Measurements from ENCODE around the gene ACSM6. TPM values are rescaled to one million over a fixed set of nuclear protein-coding genes. Genes with fewer than 3 reads are reported as not detected.

Gene ACSM6
- total RNA-seq, 1 experiment from 2014 or later: not detected

DNA sequence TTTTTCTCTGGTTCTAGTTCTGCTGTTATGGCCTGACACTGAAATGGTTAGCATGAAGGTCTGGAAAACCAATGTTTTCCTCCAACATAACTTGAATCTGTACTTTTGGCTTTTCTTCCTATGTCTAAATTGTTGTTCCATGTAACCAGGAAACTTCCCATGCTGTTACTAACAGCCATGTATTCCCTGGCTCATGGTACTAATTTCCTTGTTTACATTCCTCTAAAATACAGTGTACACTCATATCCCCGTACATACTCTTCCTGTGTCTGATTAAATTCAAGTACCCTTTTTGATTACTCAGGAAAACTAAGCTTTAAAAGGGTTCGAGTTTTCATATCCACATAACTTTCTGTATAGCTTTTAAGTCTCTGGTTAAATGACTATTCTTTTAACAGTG, 12.3 kb upstream of the ACSM6 start:
- no peak overlapping the region for H2BK120ac ChIP-seq (ENCODE audit: low read depth, low read length, poor library complexity, severe bottlenecking)
- peaks cover 0 to 3% of the 10 kb centered on the region in 2 experiments; a peak in 1 of 5 replicates for H3K9me3 Mint-ChIP-seq
- H3K79me1 ChIP-seq (ENCODE audit: insufficient read depth, low read depth, low read length, poor library complexity, severe bottlenecking): no peaks in the 10 kb centered on the region
- H3K4me1 Mint-ChIP-seq: peaks cover 18 to 20% of the 10 kb centered on the region in 2 experiments
- no peaks in the 10 kb centered on the region for H3K9me3 ChIP-seq (ENCODE audit: control insufficient read depth, low read depth, low read length)
- no peak overlapping the region for H3K14ac ChIP-seq (ENCODE audit: insufficient read depth, low read length)
- no peak for DNase-seq
- H3K4me1 ChIP-seq (ENCODE audit: insufficient read depth, low read length): no peaks in the 10 kb centered on the region
- no peak overlapping the region for H4K5ac ChIP-seq (ENCODE audit: insufficient read length, low read depth, low read length)
- H3K79me2 ChIP-seq (ENCODE audit: insufficient read depth, low read length): no peaks in the 10 kb centered on the region; the same call in 1 of the 2 replicates
- no peak overlapping the region for H3T11ph ChIP-seq (ENCODE audit: low read length)
- H3K18ac ChIP-seq (ENCODE audit: insufficient read length, low read depth, low read length): no peak overlapping the region
- H2BK15ac ChIP-seq (ENCODE audit: low read depth, low read length): no peak overlapping the region
- no peak overlapping the region for H2AK5ac ChIP-seq (ENCODE audit: insufficient read length, low read length)
- no CpG with 5 or more reads among the region's 2 CpGs for WGBS (ENCODE audit: extremely low coverage, insufficient read length, low lambda C conversion rate)
- no peaks in the 10 kb centered on the region for H3K27me3 ChIP-seq (ENCODE audit: insufficient read depth, low read length)
- H4K20me1 ChIP-seq (ENCODE audit: control insufficient read depth, insufficient read depth, insufficient read length): no peaks in the 10 kb centered on the region
- H3K4me2 ChIP-seq (ENCODE audit: insufficient read depth, insufficient read length, low read length): no peak overlapping the region
- H3K23me2 ChIP-seq (ENCODE audit: insufficient read length, low read depth, low read length, poor library complexity, severe bottlenecking): no peaks in the 10 kb centered on the region
- TF ChIP-seq, protein P1, sequence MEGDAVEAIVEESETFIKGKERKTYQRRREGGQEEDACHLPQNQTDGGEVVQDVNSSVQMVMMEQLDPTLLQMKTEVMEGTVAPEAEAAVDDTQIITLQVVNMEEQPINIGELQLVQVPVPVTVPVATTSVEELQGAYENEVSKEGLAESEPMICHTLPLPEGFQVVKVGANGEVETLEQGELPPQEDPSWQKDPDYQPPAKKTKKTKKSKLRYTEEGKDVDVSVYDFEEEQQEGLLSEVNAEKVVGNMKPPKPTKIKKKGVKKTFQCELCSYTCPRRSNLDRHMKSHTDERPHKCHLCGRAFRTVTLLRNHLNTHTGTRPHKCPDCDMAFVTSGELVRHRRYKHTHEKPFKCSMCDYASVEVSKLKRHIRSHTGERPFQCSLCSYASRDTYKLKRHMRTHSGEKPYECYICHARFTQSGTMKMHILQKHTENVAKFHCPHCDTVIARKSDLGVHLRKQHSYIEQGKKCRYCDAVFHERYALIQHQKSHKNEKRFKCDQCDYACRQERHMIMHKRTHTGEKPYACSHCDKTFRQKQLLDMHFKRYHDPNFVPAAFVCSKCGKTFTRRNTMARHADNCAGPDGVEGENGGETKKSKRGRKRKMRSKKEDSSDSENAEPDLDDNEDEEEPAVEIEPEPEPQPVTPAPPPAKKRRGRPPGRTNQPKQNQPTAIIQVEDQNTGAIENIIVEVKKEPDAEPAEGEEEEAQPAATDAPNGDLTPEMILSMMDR (conservative IDR thresholded peaks at IDR 0.05): no peak
- H4K91ac ChIP-seq (ENCODE audit: insufficient read length, low read depth, low read length): no peak overlapping the region
- H3K27ac ChIP-seq (ENCODE audit: insufficient read length, low read depth, low read length): no peak overlapping the region
- H2AFZ ChIP-seq (ENCODE audit: low read length): no peak overlapping the region
- H3K23ac ChIP-seq (ENCODE audit: insufficient read length, low read depth, low read length): no peak overlapping the region
- H3K27me3 Mint-ChIP-seq (ENCODE audit: low read depth): peaks cover 4% of the 10 kb centered on the region
- no peak overlapping the region for H4K8ac ChIP-seq (replicated peaks; ENCODE audit: insufficient read length, low read depth, low read length)
- no peak overlapping the region for H3K4ac ChIP-seq (ENCODE audit: low read depth, low read length)
- H3K56ac ChIP-seq (ENCODE audit: insufficient read length, low read depth, low read length): no peak overlapping the region
- no peak overlapping the region for H3K9ac ChIP-seq (ENCODE audit: extremely low read depth, insufficient read length, low read length)
- H2BK12ac ChIP-seq (ENCODE audit: insufficient read length, low read depth, low read length): no peak overlapping the region
- H2BK5ac ChIP-seq (ENCODE audit: insufficient read length, low read length): no peak overlapping the region
- peak overlapping the region in 1 of 3 experiments; percentile 59; a peak in 2 of 7 replicates for H3K27ac Mint-ChIP-seq
- H2BK20ac ChIP-seq (ENCODE audit: low read depth, low read length, poor library complexity, severe bottlenecking): no peak overlapping the region
- no peak overlapping the region for H3K4me3 Mint-ChIP-seq
- H3K36me3 Mint-ChIP-seq (ENCODE audit: insufficient read depth in 1 of 3, low read depth in 3 of 3): no peaks in the 10 kb centered on the region; a peak in 1 of 7 replicates
